HG03571 (cell line): ENCODE data around the gene GREB1L.

ENCODE experiments used
- ATAC-seq: cut with Tn5 transposase; IDR thresholded peaks from one replicate; pipeline ENCODE4 v1.9.1; 2021; ENCODE audit not compliant: unreplicated experiment

Gene GREB1L

GRCh38 chr18:21444465-21445212, 202.6 kb downstream of the GREB1L start:
- no peak for ATAC-seq

GRCh38 chr18:21448299-21448698, 206.3 kb downstream of the GREB1L start:
- ATAC-seq, result no peak

- no peak for ATAC-seq
Measured at GRCh38 chr18:21449367-21450290, 207.6 kb downstream of the GREB1L start.

GRCh38 chr18:21450503-21450902, 208.5 kb downstream of the GREB1L start:
- no peak for ATAC-seq

- ATAC-seq, result no peak
Measured at GRCh38 chr18:21450913-21451312, 208.9 kb downstream of the GREB1L start.

GRCh38 chr18:21451851-21452250, 209.8 kb downstream of the GREB1L start:
- ATAC-seq, result no peak

- ATAC-seq, result no peak
Measured at GRCh38 chr18:21452276-21452780, 210.3 kb downstream of the GREB1L start.

- no peak for ATAC-seq
Measured at GRCh38 chr18:21452796-21453510, 210.9 kb downstream of the GREB1L start.

GRCh38 chr18:21453511-21453901, 211.5 kb downstream of the GREB1L start:
- ATAC-seq, result no peak

GRCh38 chr18:21454725-21455124, 212.7 kb downstream of the GREB1L start:
- no peak for ATAC-seq

- ATAC-seq, result no peak
Measured at GRCh38 chr18:21456428-21457178, 214.6 kb downstream of the GREB1L start.

- ATAC-seq, result no peak
Measured at GRCh38 chr18:21457179-21457535, 215.1 kb downstream of the GREB1L start.

- no peak for ATAC-seq
Measured at GRCh38 chr18:21458310-21458709, 216.3 kb downstream of the GREB1L start.

GRCh38 chr18:21458788-21459187, 216.8 kb downstream of the GREB1L start:
- ATAC-seq, result no peak

GRCh38 chr18:21459706-21460286, 217.8 kb downstream of the GREB1L start:
- no peak for ATAC-seq

GRCh38 chr18:21461460-21461859, 219.4 kb downstream of the GREB1L start:
- ATAC-seq, result no peak

GRCh38 chr18:21463718-21464117, 221.7 kb downstream of the GREB1L start:
- no peak for ATAC-seq

GRCh38 chr18:21468514-21469164, 226.6 kb downstream of the GREB1L start:
- ATAC-seq, result no peak

- no peak for ATAC-seq
Measured at GRCh38 chr18:21472741-21473140, 230.7 kb downstream of the GREB1L start.

GRCh38 chr18:21474621-21475020, 232.6 kb downstream of the GREB1L start:
- no peak for ATAC-seq
